HepG2 (cell line): ENCODE data around the gene ZNF254. TPM values are rescaled to one million over a fixed set of nuclear protein-coding genes. Genes with fewer than 3 reads are reported as not detected.

Experiments used
- BCL6 ChIP-seq: IDR thresholded peaks from 2 replicates; pipeline ENCODE4 v1.6.1; 2016; ENCODE audit warnings: missing genetic modification reagents, missing compliant biosample characterization
- CREM ChIP-seq, 2 experiments: sonication (generic) in 1 of 2; formaldehyde crosslinking in 1 of 2; IDR thresholded peaks; 2 replicates each; pipeline versions ENCODE4 v1.4.0 to v1.6.1; 2016 to 2020; ENCODE audit warnings: antibody characterized with exemption in 1 of 2, mild to moderate bottlenecking in 1 of 2, missing genetic modification reagents in 1 of 2
- EP300 ChIP-seq, 3 experiments: sonication (generic) in 1 of 3; formaldehyde crosslinking in 1 of 3; IDR thresholded peaks; 2 replicates each; pipeline versions ENCODE4 v1.5.1 to v1.6.1; 2011 to 2020; ENCODE audit warnings: low read depth in 2 of 3, low read length in 2 of 3, borderline replicate concordance in 1 of 3, improper control_type of control experiment in 1 of 3, mild to moderate bottlenecking in 1 of 3, missing genetic modification reagents in 1 of 3, moderate library complexity in 1 of 3
- ETV5 ChIP-seq: IDR thresholded peaks from 2 replicates; pipeline ENCODE4 v1.6.1; 2018; ENCODE audit warnings: missing biosample characterization, missing genetic modification reagents, inconsistent platforms, borderline replicate concordance
- FOXK1 ChIP-seq: sonication (generic); formaldehyde crosslinking; IDR thresholded peaks from 2 replicates; pipeline ENCODE4 v1.4.0; 2020; ENCODE audit warnings: low read depth, missing genetic modification reagents, borderline replicate concordance
- GATA4 ChIP-seq: sonication (generic); IDR thresholded peaks from 2 replicates; pipeline ENCODE4 v1.6.1; 2016; ENCODE audit warnings: antibody characterized with exemption, low read depth, borderline replicate concordance
- HMG20B ChIP-seq: conservative IDR thresholded peaks from 2 replicates; pipeline ENCODE4 v1.6.1; 2016; ENCODE audit warnings: missing genetic modification reagents, missing compliant biosample characterization
- NCOA2 ChIP-seq: sonication (generic); formaldehyde crosslinking; IDR thresholded peaks from 2 replicates; pipeline ENCODE4 v1.8.0; 2022; ENCODE audit warnings: inconsistent platforms
- NR2F1 ChIP-seq, 2 experiments: fragments of 450-650 bp in 1 of 2; formaldehyde crosslinking in 1 of 2; IDR thresholded peaks; 2 replicates each; pipeline versions ENCODE4 v1.5.0 to v1.6.1; 2016 to 2020; ENCODE audit warnings: mild to moderate bottlenecking in 1 of 2, missing compliant biosample characterization in 1 of 2, missing genetic modification reagents in 1 of 2, moderate library complexity in 1 of 2
- RARA ChIP-seq: IDR thresholded peaks from 2 replicates; pipeline ENCODE4 v1.6.1; 2016; ENCODE audit warnings: missing genetic modification reagents, missing compliant biosample characterization
- SOX6 ChIP-seq, 2 experiments: fragments of 450-650 bp in 1 of 2; sonication (generic) in 1 of 2; formaldehyde crosslinking in 1 of 2; IDR thresholded peaks; 2 replicates each; pipeline versions ENCODE4 v1.4.0 to v1.6.1; 2017 to 2020; ENCODE audit warnings: antibody characterized with exemption in 1 of 2, mild to moderate bottlenecking in 1 of 2, missing genetic modification reagents in 1 of 2
- SPEN ChIP-seq: sonication (generic); formaldehyde crosslinking; IDR thresholded peaks from 2 replicates; pipeline ENCODE4 v1.5.1; 2020; ENCODE audit warnings: low read depth, mild to moderate bottlenecking, missing genetic modification reagents
- TBL1XR1 ChIP-seq: fragments of 150-350 bp; IDR thresholded peaks from 2 replicates; pipeline ENCODE4 v1.6.1; 2014; ENCODE audit warnings: borderline replicate concordance, low read length; ENCODE audit not compliant: partially characterized antibody
- TEAD3 ChIP-seq: optimal IDR thresholded peaks from 2 replicates; pipeline ENCODE3; 2016; ENCODE audit warnings: borderline replicate concordance
- ZNF12 ChIP-seq: sonication (generic); formaldehyde crosslinking; IDR thresholded peaks from 2 replicates; pipeline ENCODE4 v1.5.0; 2020; ENCODE audit warnings: missing genetic modification reagents
- ZNF550 ChIP-seq: sonication (generic); formaldehyde crosslinking; IDR thresholded peaks from 2 replicates; pipeline ENCODE4 v1.4.0; 2020; ENCODE audit warnings: mild to moderate bottlenecking, missing genetic modification reagents, borderline replicate concordance
- ZNF878 ChIP-seq: sonication (generic); formaldehyde crosslinking; IDR thresholded peaks from 2 replicates; pipeline ENCODE4 v1.8.1; 2023; ENCODE audit warnings: mild to moderate bottlenecking, missing genetic modification reagents, moderate library complexity
- polyA plus RNA-seq, 8 experiments: library from polyadenylated mRNA; depleted of rRNA in 3 of 8; stranded (reverse) in 7 of 8; unstranded in 1 of 8; fragments of >200 nt; fragmentation: Illumina TruSeq in 4 of 8; extraction: Trizol in 4 of 8; gene quantifications; 2 replicates each; pipeline versions ENCODE4 v1.2.1 to v1.2.3, GENCODE V29; 2011 to 2016; ENCODE audit warnings: low read depth in 4 of 8, missing spikeins in 1 of 8, mixed read lengths in 1 of 8; ENCODE audit not compliant: insufficient read depth in 1 of 8
- total RNA-seq, 5 experiments: library from RNA; depleted of rRNA; stranded (reverse); fragments of >200 nt; fragmentation: Illumina TruSeq; extraction: Trizol; gene quantifications; 2 replicates each; pipeline ENCODE4 v1.2.3, GENCODE V29; 2016; ENCODE audit warnings: low read depth in 1 of 5
- TF ChIP-seq, protein P1 (sequence below): sonication (generic); formaldehyde crosslinking; IDR thresholded peaks from 2 replicates; pipeline ENCODE4 v1.9.0; 2022; ENCODE audit warnings: low read depth, missing genetic modification reagents
- TF ChIP-seq, protein P2 (sequence below): sonication (generic); formaldehyde crosslinking; IDR thresholded peaks from 2 replicates; pipeline ENCODE4 v1.4.0; 2020; ENCODE audit warnings: missing genetic modification reagents, mild to moderate bottlenecking, borderline replicate concordance
- TF ChIP-seq, protein P3 (sequence below): IDR thresholded peaks from 2 replicates; pipeline ENCODE4 v1.6.1; 2016
- TF ChIP-seq, protein P4 (sequence below): IDR thresholded peaks from 2 replicates; pipeline ENCODE4 v1.4.0; 2020; ENCODE audit warnings: mild to moderate bottlenecking, missing genetic modification reagents

ZNF254 gene
- total and polyA plus RNA-seq, 2 of the 13 experiments (the other 11 are each of a cell fraction or from before 2014, with no cell fraction given), result 2.6 to 4.6 TPM

DNA sequence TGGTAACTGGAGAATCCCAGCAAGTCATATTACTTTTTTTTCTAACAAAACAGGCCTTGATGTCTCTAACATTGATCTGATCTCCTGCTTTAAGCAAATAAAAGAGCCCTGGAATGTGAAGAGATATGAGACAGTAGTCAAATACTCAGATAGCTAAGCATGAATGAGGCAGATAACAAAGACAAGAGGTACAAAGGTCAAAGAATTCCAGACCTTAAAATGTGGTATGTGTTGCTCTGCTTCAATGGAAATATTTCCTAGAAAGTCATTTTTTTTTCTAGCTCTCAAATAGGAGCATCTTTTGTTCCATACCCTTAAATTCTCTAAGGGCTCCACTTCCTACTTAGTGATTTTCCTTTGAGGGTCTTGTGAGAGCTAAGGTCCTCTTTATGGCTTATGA, 54.6 kb downstream of the ZNF254 start (continued):
- peak; percentile 34; the same call in 1 of the 2 replicates for TF ChIP-seq FOXK1 (CRISPR knock-in tag)
- peak; percentile 82; the same call in 1 of the 2 replicates for TF ChIP-seq HMG20B (CRISPR knock-in tag)
- peak; percentile 62 for TF ChIP-seq NCOA2 (CRISPR knock-in tag)
- TF ChIP-seq ZNF12 (CRISPR knock-in tag), result 0 out of 2 replicates have a peak, but pooled peaks have one; percentile 48
- TF ChIP-seq, protein P1, sequence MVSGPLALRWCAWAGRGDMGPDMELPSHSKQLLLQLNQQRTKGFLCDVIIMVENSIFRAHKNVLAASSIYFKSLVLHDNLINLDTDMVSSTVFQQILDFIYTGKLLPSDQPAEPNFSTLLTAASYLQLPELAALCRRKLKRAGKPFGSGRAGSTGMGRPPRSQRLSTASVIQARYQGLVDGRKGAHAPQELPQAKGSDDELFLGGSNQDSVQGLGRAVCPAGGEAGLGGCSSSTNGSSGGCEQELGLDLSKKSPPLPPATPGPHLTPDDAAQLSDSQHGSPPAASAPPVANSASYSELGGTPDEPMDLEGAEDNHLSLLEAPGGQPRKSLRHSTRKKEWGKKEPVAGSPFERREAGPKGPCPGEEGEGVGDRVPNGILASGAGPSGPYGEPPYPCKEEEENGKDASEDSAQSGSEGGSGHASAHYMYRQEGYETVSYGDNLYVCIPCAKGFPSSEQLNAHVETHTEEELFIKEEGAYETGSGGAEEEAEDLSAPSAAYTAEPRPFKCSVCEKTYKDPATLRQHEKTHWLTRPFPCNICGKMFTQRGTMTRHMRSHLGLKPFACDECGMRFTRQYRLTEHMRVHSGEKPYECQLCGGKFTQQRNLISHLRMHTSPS (CRISPR knock-in tag), result no peak
- TF ChIP-seq SOX6 (IDR thresholded peaks at IDR 0.05), result no peak
- TF ChIP-seq SOX6 (CRISPR knock-in tag; IDR thresholded peaks at IDR 0.05), result peak; percentile 82
- peak; percentile 83 for TF ChIP-seq TEAD3 (CRISPR knock-in tag)
- peak; percentile 31; the same call in 1 of the 2 replicates for TF ChIP-seq GATA4
- peak; percentile 55 for TF ChIP-seq CREM (IDR thresholded peaks at IDR 0.05)
- no peak for TF ChIP-seq CREM (CRISPR knock-in tag; IDR thresholded peaks at IDR 0.05)
- no peak for TF ChIP-seq SPEN (CRISPR knock-in tag)
- TF ChIP-seq ZNF550 (CRISPR knock-in tag), result no peak
- TF ChIP-seq, protein P2, sequence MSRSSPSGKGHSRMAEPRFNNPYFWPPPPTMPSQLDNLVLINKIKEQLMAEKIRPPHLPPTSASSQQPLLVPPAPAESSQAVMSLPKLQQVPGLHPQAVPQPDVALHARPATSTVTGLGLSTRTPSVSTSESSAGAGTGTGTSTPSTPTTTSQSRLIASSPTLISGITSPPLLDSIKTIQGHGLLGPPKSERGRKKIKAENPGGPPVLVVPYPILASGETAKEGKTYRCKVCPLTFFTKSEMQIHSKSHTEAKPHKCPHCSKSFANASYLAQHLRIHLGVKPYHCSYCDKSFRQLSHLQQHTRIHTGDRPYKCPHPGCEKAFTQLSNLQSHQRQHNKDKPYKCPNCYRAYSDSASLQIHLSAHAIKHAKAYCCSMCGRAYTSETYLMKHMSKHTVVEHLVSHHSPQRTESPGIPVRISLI (CRISPR knock-in tag), result peak; percentile 64; the same call in 1 of the 2 replicates
- TF ChIP-seq NR2F1 (CRISPR knock-in tag; IDR thresholded peaks at IDR 0.05), result peak in 1 of 2 experiments; percentile 79; a peak in 2 of 4 replicates
- TF ChIP-seq EP300 (IDR thresholded peaks at IDR 0.05; ENCODE audit: low read depth in 2 of 2, low read length in 2 of 2), result peak in 1 of 2 experiments; percentile 47; a peak in 1 of 4 replicates
- 0 out of 2 replicates have a peak, but pooled peaks have one; percentile 14 for TF ChIP-seq EP300 (CRISPR knock-in tag; IDR thresholded peaks at IDR 0.05; ENCODE audit: borderline replicate concordance)
- TF ChIP-seq, protein P3, sequence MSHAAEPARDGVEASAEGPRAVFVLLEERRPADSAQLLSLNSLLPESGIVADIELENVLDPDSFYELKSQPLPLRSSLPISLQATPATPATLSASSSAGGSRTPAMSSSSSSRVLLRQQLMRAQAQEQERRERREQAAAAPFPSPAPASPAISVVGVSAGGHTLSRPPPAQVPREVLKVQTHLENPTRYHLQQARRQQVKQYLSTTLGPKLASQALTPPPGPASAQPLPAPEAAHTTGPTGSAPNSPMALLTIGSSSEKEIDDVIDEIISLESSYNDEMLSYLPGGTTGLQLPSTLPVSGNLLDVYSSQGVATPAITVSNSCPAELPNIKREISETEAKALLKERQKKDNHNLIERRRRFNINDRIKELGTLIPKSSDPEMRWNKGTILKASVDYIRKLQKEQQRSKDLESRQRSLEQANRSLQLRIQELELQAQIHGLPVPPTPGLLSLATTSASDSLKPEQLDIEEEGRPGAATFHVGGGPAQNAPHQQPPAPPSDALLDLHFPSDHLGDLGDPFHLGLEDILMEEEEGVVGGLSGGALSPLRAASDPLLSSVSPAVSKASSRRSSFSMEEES (CRISPR knock-in tag), result no peak
- TF ChIP-seq, protein P4, sequence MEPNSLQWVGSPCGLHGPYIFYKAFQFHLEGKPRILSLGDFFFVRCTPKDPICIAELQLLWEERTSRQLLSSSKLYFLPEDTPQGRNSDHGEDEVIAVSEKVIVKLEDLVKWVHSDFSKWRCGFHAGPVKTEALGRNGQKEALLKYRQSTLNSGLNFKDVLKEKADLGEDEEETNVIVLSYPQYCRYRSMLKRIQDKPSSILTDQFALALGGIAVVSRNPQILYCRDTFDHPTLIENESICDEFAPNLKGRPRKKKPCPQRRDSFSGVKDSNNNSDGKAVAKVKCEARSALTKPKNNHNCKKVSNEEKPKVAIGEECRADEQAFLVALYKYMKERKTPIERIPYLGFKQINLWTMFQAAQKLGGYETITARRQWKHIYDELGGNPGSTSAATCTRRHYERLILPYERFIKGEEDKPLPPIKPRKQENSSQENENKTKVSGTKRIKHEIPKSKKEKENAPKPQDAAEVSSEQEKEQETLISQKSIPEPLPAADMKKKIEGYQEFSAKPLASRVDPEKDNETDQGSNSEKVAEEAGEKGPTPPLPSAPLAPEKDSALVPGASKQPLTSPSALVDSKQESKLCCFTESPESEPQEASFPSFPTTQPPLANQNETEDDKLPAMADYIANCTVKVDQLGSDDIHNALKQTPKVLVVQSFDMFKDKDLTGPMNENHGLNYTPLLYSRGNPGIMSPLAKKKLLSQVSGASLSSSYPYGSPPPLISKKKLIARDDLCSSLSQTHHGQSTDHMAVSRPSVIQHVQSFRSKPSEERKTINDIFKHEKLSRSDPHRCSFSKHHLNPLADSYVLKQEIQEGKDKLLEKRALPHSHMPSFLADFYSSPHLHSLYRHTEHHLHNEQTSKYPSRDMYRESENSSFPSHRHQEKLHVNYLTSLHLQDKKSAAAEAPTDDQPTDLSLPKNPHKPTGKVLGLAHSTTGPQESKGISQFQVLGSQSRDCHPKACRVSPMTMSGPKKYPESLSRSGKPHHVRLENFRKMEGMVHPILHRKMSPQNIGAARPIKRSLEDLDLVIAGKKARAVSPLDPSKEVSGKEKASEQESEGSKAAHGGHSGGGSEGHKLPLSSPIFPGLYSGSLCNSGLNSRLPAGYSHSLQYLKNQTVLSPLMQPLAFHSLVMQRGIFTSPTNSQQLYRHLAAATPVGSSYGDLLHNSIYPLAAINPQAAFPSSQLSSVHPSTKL (CRISPR knock-in tag), result peak; percentile 91
- no peak for TF ChIP-seq ZNF878 (CRISPR knock-in tag)
- peak; percentile 83 for TF ChIP-seq RARA (CRISPR knock-in tag)
- TF ChIP-seq ETV5 (CRISPR knock-in tag), result no peak
- peak; percentile 94 for TF ChIP-seq TBL1XR1
- peak; percentile 100 for TF ChIP-seq BCL6 (CRISPR knock-in tag)
